ENCODE data around the gene MPG. TPM values are rescaled to one million over a fixed set of nuclear protein-coding genes. Genes with fewer than 3 reads are reported as not detected.
A peak's percentile ranks its signal among the peaks of the same experiment; 100 is the strongest.
"Not testable (repeated sequence)": the region's sequence is repeated elsewhere in the genome, so short reads cannot be mapped to it uniquely, and the experiment has no call there.

Gene MPG
- total and polyA plus RNA-seq, 5 experiments from 2014 or later = 24.5 to 57.7 (median 46.0) TPM

DNA sequence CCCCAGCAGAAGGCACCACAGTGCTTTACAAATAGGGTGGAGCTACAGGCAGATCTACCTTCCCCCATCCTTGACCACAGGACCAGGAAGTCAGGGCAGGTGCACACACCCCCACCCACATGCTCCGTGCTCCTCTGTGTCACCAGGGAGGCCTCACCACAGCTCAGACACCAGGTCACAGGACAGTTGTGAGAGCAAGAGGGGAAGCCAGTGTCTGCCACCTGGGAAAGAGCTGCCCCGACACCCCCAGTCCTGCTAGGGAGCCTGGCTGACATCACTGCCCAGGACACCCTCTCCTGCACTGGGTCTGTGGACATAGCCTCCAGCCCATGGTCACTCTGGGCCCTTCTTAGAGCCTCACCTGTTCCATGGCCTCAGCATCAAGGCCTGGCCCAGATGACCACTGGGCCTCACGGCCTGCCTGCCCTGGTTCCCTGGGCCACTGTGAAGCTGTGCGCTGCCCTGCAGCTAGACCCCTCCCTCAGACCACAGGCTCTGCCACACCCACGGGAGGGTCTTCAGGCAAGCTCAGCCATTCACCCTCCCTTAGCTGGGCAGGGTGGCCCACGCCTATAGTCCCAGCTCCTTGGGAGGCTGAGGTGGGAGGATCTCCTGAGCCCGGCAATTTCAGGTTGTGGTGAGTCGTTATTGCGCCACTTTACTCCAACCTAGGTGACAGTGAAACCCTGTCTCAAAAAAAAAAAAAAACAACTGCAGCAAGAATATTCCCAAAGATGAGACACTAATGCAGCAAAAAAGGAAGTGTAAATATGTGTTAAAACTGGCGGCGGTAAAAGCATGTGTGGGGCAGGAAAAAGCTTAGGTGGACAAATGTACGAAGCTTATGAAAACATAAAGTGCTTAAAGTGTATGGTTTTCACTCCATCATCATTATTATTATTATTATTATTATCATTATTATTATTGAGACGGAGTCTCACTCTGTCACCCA is 38.8 kb upstream of the MPG start:
- Mint-ChIP-seq H3K36me3 (peaks cover 0 to 27% (median 4%) of the 10 kb centered on the region in 3 donors), H3K27ac (peak overlapping the region; percentile 31 to 93 (median 78)), H3K4me3 (peak overlapping the region in 9 of 10 donors; percentile 7 to 71 (median 52)), H3K27me3 (no peaks in the 10 kb centered on the region), H3K4me1 (peaks cover 28 to 73% (median 51%) of the 10 kb centered on the region in 4 donors), H3K9me3 (no peaks in the 10 kb centered on the region)
- peak in 8 of 10 donors; percentile 19 to 80 (median 44) for DNase-seq
- peak; percentile 84 to 97 for ATAC-seq
- POLR2A ChIA-PET = interaction anchor here (0.6 to 1.6 kb wide), 2 partner anchors 14 to 298 kb away, joined by 6 read pairs; partner anchors contain the start of genes POLR3K and SNRNP25

DNA sequence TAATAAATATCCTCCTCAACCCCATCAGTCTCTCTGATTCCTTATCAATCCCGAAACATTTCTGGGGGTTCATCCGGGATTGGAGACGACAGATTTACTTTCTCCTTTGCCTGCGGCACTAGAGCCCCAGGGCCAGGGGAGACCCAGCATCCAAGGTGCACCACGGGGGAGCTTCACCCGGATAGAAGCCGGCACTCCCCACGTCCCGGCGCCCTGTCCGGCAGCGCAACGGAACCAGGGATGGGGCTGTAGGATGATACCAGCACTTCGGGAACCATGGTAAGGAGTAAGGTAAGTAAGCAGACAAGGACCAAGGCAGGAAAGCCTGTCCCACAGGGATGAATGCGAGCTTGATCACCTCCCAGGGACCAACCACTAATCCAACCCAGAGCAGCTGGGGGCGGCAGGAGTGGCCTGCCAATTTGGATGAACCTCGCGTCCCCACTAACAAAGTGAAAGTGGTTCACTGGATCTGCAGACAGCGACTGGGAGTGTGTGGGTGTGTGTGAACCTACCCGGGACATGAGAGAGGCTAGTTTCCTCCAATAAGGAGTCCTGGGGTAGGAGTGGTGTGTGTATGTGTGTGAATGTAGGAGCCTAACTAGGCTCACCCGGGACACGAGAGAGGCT is 36.5 kb upstream of the MPG start:
- Mint-ChIP-seq H3K36me3 (peaks cover 0 to 50% (median 9%) of the 10 kb centered on the region in 3 donors), H3K27ac (peak overlapping the region in 5 of 10 donors; percentile 12 to 74 (median 69)), H3K4me3 (peak overlapping the region in 2 of 10 donors; percentile 6 to 40), H3K27me3 (no peaks in the 10 kb centered on the region), H3K9me3 (no peaks in the 10 kb centered on the region), H3K4me1 (peaks cover 22 to 53% (median 45%) of the 10 kb centered on the region in 4 donors)
- ATAC-seq = no peak
- POLR2A ChIA-PET = no interaction called here
- no peak for DNase-seq

DNA sequence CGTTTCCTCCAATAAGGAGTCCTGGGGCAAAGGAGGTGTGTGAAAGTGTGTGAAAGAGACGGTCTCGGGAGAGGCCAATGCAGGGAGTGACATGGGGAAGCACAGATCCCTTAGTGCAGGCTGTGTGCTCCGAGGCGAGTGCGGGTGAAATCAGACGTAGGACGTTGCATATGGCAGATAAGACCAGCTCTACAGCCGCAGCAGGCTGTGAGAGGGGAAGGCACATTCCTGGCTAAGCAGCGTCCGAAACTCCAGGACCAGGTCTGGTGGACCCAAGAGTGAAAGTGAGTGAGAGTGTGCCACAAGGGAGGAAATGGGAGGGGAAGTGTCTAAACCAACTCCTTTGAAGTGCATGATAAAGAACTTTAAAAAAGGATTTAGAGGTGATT is 36.0 kb upstream of the MPG start:
- ATAC-seq = no peak
- Mint-ChIP-seq H3K27me3 (no peaks in the 10 kb centered on the region), H3K4me3 (peak overlapping the region in 2 of 10 donors; percentile 6 to 40), H3K27ac (peak overlapping the region in 6 of 10 donors; percentile 27 to 74 (median 42)), H3K36me3 (peaks cover 0 to 52% (median 9%) of the 10 kb centered on the region in 3 donors), H3K4me1 (peaks cover 22 to 49% (median 46%) of the 10 kb centered on the region in 4 donors), H3K9me3 (no peaks in the 10 kb centered on the region)
- DNase-seq = no peak
- POLR2A ChIA-PET = no interaction called here

DNA sequence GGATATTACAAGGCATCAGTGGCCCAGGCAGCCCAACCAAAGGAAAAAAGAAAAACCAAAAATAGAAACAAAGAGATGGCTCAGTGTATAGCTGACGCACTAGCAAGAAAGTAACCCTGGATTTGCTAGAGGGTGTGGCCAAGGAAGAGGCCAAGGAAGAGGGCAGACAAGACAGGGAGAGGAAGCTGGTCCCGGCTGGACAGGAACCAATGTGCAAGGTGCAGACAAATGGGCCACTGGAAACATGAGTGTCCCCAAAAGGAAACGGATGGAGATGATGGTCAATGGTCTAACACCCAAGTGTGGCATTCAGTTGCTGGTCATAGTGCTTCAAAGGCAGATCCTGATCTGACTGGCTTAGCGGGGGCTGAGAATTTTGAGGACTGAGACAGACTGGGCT is 35.3 kb upstream of the MPG start:
- Mint-ChIP-seq H3K4me1 (peaks cover 22 to 46% (median 44%) of the 10 kb centered on the region in 4 donors), H3K9me3 (no peaks in the 10 kb centered on the region)

DNA sequence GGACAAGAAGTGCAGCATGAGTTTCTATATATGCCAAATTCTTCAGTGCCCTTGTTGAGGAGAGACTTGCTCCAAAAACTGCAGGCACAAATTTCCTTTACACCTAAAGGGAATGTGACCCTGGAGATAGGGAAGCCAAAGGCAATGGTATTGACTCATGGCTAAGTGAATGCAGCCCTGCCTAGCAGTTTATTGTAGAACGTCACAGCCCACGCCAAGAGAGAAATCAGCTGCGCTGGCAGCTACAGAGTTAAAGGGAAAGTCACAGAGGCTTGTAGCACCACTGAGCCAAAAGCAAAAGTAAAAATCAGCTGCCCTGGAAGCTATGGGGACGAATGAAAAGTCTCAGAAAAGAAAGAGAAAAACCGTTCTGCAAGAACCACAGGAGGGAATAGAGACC is 34.7 kb upstream of the MPG start:
- H3K27ac Mint-ChIP-seq = peak overlapping the region in 2 of 10 donors; percentile 19 to 43
- POLR2A ChIA-PET = interaction anchor here (0.6 kb wide), 1 partner anchor 180 kb away, joined by 3 read pairs; no protein-coding TSS in a partner anchor
- H3K9me3 Mint-ChIP-seq = no peaks in the 10 kb centered on the region
- peaks cover 0 to 62% (median 9%) of the 10 kb centered on the region in 3 donors for H3K36me3 Mint-ChIP-seq
- H3K27me3 Mint-ChIP-seq = no peaks in the 10 kb centered on the region
- ATAC-seq (no peak), DNase-seq (no peak)
- H3K4me1 Mint-ChIP-seq = peaks cover 23 to 40% (median 39%) of the 10 kb centered on the region in 4 donors
- H3K4me3 Mint-ChIP-seq = no peak overlapping the region

More for the DNA sequence above, 35.3 kb upstream of the MPG start:
- Mint-ChIP-seq H3K27ac (peak overlapping the region in 7 of 10 donors; percentile 7 to 69 (median 37)), H3K27me3 (no peaks in the 10 kb centered on the region), H3K36me3 (peaks cover 0 to 58% (median 9%) of the 10 kb centered on the region in 3 donors), H3K4me3 (no peak overlapping the region)
- no peak for ATAC-seq
- POLR2A ChIA-PET = interaction anchor here (0.6 kb wide), 1 partner anchor 181 kb away, joined by 3 read pairs; no protein-coding TSS in a partner anchor
- no peak for DNase-seq

DNA sequence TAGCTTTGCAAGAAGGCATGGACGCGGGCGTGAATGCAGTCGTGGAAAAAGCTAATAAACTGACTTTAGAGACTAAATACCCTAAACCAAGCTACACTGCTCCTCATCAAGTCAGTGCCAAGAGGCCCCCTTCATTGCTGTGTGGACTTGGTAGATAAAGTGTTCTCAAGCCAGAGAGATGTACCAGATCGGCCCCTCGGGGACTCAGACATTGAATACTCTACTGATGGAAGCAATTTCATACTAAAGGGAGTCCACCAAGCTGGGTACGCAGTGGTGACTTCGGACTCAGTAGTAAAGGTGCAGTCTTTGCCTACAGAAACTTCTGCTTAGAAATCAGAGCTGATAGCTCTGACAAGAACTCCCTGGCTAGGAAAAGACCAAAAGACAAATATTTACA is 33.4 kb upstream of the MPG start:
- H3K4me3 Mint-ChIP-seq = no peak overlapping the region
- peaks cover 15 to 28% (median 26%) of the 10 kb centered on the region in 4 donors for H3K4me1 Mint-ChIP-seq
- no peak for DNase-seq
- no peaks in the 10 kb centered on the region for H3K9me3 Mint-ChIP-seq
- H3K27me3 Mint-ChIP-seq = no peaks in the 10 kb centered on the region
- H3K36me3 Mint-ChIP-seq = peaks cover 0 to 74% (median 9%) of the 10 kb centered on the region in 3 donors
- no peak for ATAC-seq
- H3K27ac Mint-ChIP-seq = no peak overlapping the region
- POLR2A ChIA-PET = interaction anchor here (0.7 kb wide), 1 partner anchor 13 kb away, joined by 3 read pairs; no protein-coding TSS in a partner anchor

DNA sequence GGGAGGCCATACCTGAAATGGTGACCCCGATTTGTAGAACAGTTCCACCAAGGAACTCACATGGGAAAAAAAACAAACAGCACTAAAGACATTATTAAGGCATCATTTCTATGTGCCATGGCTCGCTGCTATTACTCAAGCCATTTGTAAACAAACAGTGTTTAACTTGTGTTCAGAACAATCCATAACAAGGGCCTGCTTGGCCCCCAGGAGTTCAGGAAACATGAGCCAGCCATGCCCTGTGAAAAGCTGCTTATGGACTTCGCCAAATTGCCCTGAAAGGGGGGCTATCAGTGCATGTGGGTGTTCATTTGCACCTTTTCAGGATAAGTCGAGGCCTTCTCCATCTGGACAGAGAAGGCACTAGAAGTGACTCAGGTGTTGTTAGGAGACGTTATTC is 32.6 kb upstream of the MPG start:
- POLR2A ChIA-PET = interaction anchor here (0.7 kb wide), 1 partner anchor 12 kb away, joined by 3 read pairs; no protein-coding TSS in a partner anchor

DNA sequence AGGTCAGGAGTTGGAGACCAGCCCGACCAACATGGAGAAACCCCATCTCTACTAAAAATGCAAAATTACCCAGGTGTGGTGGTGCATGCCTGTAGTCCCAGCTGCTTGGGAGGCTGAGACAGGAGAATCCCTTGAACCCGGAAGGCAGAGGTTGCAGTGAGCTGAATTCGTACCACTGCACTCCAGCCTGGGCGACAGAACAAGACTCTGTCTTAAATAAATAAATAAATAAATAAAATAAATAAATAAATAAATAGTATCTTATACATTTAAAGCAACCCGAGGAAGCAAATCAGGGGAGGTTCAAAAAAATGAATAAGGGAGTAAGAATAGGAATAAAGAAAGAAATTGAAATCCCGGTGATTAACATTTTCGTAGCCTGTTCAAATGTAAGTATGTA is 31.5 kb upstream of the MPG start:
- DNase-seq, H3K27me3 Mint-ChIP-seq, H3K4me3 Mint-ChIP-seq, POLR2A ChIA-PET, ATAC-seq, H3K9me3 Mint-ChIP-seq, H3K27ac Mint-ChIP-seq: not testable (repeated sequence)
- Mint-ChIP-seq H3K4me1 (peaks cover 16 to 42% (median 33%) of the 10 kb centered on the region in 4 donors), H3K36me3 (peaks cover 0 to 88% (median 13%) of the 10 kb centered on the region in 3 donors)

More for the DNA sequence above, 32.6 kb upstream of the MPG start:
- ATAC-seq (no peak), DNase-seq (no peak)
- peaks cover 0 to 82% (median 9%) of the 10 kb centered on the region in 3 donors for H3K36me3 Mint-ChIP-seq
- H3K27ac Mint-ChIP-seq = no peak overlapping the region
- H3K9me3 Mint-ChIP-seq = no peaks in the 10 kb centered on the region
- H3K27me3 Mint-ChIP-seq = no peaks in the 10 kb centered on the region
- no peak overlapping the region for H3K4me3 Mint-ChIP-seq
- H3K4me1 Mint-ChIP-seq = peaks cover 16 to 32% (median 26%) of the 10 kb centered on the region in 4 donors

DNA sequence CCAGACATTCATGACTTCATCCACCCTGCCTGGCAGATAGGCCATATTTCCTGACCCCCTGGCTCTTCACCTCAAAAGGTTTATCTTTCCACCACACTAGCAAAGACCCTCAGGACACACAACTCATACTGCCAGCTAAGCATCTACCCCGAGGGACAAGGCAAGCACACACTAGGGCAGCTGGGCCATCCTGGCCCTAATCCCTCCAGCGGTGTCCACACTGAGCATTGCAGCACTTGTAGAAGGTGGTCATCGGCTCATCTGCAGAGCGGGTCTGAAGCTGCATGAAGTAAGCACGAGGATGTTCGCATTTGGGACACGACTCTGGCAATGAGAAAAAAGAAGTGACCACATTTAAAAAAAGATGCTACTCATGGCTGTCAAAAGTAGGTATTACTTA is 30.8 kb upstream of the MPG start:
- Mint-ChIP-seq H3K9me3 (no peaks in the 10 kb centered on the region), H3K27ac (peak overlapping the region in 5 of 10 donors; percentile 38 to 79 (median 62)), H3K27me3 (no peaks in the 10 kb centered on the region), H3K4me1 (peaks cover 12 to 42% (median 33%) of the 10 kb centered on the region in 4 donors), H3K4me3 (no peak overlapping the region), H3K36me3 (peaks cover 0 to 82% (median 13%) of the 10 kb centered on the region in 3 donors)
- ATAC-seq (no peak), DNase-seq (no peak)
- POLR2A ChIA-PET = no interaction called here

DNA sequence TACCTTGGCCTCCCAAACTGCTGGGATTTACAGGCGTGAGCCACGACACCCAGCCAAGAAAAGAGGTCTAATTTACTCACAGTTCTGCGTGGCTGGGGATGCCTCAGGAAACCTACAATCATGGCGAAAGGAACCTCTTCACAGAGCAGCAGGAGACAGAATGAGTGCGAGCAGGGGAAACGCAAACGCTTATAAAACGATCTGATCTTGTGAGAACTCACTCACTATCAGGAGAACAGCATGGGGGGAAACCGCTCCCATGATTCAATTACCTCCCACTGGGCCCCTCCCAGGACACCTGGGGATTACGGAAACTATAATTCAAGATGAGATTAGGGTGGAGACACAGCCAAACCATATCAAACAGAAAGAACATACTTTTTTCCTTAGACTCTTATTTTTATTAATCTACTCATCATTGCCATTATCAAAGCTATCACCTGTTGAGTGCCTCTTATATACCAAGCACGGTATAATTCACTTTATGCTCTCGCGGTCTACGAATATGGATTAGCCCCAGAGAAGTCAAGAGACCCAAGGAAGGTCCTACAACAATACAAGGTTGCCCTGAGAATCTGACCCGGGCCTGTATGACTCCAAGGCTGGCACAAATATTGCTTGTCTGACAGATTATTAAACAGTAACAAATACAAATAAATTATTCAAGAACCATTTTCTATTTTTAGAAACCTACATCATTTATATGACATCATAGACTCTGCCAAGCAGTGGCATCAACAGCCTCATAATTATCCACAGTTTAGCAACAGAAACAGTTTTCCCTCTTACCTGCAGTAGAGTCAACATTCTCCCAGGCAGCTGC is 27.0 kb upstream of the MPG start:
- Mint-ChIP-seq H3K36me3 (peaks cover 0 to 46% (median 6%) of the 10 kb centered on the region in 3 donors), H3K4me1 (peaks cover 10 to 41% (median 36%) of the 10 kb centered on the region in 4 donors), H3K9me3 (no peaks in the 10 kb centered on the region), H3K27me3 (no peaks in the 10 kb centered on the region), H3K4me3 (peak overlapping the region; percentile 28 to 99 (median 57)), H3K27ac (peak overlapping the region in 3 of 10 donors; percentile 10 to 21 (median 21))
- no peak for DNase-seq
- POLR2A ChIA-PET = no interaction called here
- no peak for ATAC-seq

DNA sequence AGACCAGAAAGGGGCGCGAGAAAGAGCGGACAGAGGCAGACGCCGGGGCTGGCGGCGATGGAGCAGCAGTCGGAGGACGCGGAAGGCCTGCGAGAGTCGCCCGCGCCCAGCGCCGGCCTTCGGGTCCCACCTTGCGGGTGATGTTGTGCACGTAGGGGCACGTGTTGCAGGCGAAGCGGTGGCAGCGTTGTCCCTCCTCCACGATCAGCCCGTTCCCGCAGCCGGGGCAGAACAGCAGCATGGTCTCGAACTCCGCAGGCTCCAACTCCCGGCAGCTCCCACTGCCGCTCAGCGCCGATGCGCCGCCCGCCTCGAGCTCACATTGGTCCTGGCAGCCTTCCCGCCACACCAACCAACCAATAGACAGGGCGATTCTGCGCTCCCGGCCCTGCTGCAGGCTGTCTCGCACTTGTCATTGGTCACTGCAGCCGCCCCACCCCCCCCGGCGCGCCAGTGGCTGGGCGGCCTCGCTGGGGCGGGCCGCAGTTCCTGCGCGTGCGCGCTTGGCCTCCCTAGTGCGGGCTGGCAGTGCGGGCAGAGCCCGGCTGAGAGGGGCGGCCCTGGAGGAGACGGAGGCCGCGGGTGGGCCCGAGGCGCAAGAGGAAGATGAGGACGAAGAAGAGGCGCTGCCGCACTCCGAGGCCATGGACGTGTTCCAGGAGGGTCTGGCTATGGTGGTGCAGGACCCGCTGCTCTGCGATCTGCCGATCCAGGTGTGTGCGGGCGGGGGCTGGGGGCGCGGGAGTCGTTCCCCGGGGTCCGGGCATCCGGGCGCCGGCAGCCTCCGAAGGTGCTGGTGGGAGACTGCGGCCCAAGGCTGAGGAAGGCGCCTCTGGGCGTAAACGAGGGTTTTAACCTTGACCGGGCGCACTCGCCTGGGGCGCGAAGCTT is 24.4 kb upstream of the MPG start, which contains the start of the genes POLR3K and SNRNP25:
POLR3K (minus strand) TSS at position 263 of the 891 bp plus-strand sequence; CDS start at position 241, 22 bp downstream.
SNRNP25 (plus strand) TSS at position 483 of the 891 bp plus-strand sequence; CDS start at position 672, 189 bp downstream.
- POLR2A ChIA-PET = interaction anchor here (1.0 to 1.5 kb wide), 4 partner anchors 15 to 182 kb away, joined by 3 to 7 read pairs (median 4); partner anchors contain the start of gene MPG
- peak; percentile 89 to 99 (median 97) for DNase-seq

More for the DNA sequence above, 24.4 kb upstream of the MPG start, which contains the start of the genes POLR3K and SNRNP25:
- Mint-ChIP-seq H3K27ac (peak within 1 kb of the TSS; percentile 82 to 95 (median 92)), H3K36me3 (peaks cover 0 to 29% (median 5%) of the 10 kb centered on the region in 3 donors), H3K27me3 (no peaks in the 10 kb centered on the region), H3K9me3 (no peaks in the 10 kb centered on the region), H3K4me1 (peaks cover 11 to 37% (median 33%) of the 10 kb centered on the region in 4 donors), H3K4me3 (peak within 1 kb of the TSS; percentile 94 to 99 (median 97))
- peak; percentile 97 for ATAC-seq

Measured in naive thymus-derived CD8-positive, alpha-beta T cell (primary cell).